ENCODE results near the gene LRRC2. TPM values are rescaled to one million over a fixed set of nuclear protein-coding genes. Genes with fewer than 3 reads are reported as not detected.

LRRC2 gene
- total RNA-seq, 1 donor from 2014 or later: 0.87 TPM

DNA sequence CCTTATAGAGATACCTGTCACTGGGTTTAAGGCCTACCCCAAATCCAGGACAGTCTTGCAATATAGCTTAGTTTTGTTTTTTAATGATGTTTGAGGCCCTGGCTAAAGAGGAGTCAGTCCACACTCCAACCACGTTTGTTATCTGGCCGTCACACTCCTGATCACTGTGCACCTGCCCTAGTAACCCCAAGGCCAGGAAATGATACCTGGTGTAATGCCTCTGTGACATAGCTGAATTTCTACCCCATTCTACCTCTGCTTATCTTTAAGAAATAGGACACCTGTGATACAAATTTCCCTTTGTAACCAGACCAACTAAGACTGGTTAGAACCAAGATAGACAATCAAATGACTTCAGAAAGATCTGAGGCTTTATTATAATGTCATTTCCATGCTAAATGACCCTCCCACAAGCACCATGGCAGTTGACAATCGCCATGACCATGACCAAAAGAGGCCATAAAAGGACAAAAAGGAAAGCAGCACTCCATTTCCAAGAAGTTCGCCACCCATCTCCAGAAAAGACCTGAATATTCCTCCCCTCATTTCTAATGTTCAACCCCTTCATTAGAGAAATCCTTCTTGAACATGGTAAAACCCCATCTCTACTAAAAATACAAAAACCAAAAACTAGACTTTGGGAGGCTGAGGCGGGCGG is 73.1 kb downstream of the LRRC2 start:
- Mint-ChIP-seq H3K4me1 (peaks cover 9% of the 10 kb centered on the region), H3K27me3 (ENCODE audit: low read depth) (peaks cover 1% of the 10 kb centered on the region), H3K36me3 (no peaks in the 10 kb centered on the region), H3K9me3 (no peaks in the 10 kb centered on the region), H3K27ac (no peak overlapping the region), H3K4me3 (no peak overlapping the region)
- TF ChIP-seq CTCF (IDR thresholded peaks at IDR 0.05; ENCODE audit: unreplicated experiment): no peak
- no peak for DNase-seq (ENCODE audit: low spot score in 2 of 2, unreplicated experiment in 2 of 2)

GRCh38 chr3:46491089-46492070 is 74.7 kb downstream of the LRRC2 start:
- DNase-seq (ENCODE audit: low spot score in 2 of 2, unreplicated experiment in 2 of 2): peak in 1 of 2 experiments; percentile 28
- TF ChIP-seq CTCF (IDR thresholded peaks at IDR 0.05; ENCODE audit: unreplicated experiment): no peak
- H3K4me1 Mint-ChIP-seq: peaks cover 9% of the 10 kb centered on the region
- no peak overlapping the region for H3K27ac Mint-ChIP-seq
- H3K36me3 Mint-ChIP-seq: no peaks in the 10 kb centered on the region
- H3K27me3 Mint-ChIP-seq (ENCODE audit: low read depth): peaks cover 11% of the 10 kb centered on the region
- no peak overlapping the region for H3K4me3 Mint-ChIP-seq
- H3K9me3 Mint-ChIP-seq: no peaks in the 10 kb centered on the region

GRCh38 chr3:46490338-46491084 is 75.6 kb downstream of the LRRC2 start:
- no peak for TF ChIP-seq CTCF (IDR thresholded peaks at IDR 0.05; ENCODE audit: unreplicated experiment)
- no peak overlapping the region for H3K27ac Mint-ChIP-seq
- no peaks in the 10 kb centered on the region for H3K36me3 Mint-ChIP-seq
- peaks cover 7% of the 10 kb centered on the region for H3K4me1 Mint-ChIP-seq
- DNase-seq (ENCODE audit: low spot score in 2 of 2, unreplicated experiment in 2 of 2): no peak
- no peak overlapping the region for H3K4me3 Mint-ChIP-seq
- no peaks in the 10 kb centered on the region for H3K9me3 Mint-ChIP-seq
- peaks cover 11% of the 10 kb centered on the region for H3K27me3 Mint-ChIP-seq (ENCODE audit: low read depth)

DNA sequence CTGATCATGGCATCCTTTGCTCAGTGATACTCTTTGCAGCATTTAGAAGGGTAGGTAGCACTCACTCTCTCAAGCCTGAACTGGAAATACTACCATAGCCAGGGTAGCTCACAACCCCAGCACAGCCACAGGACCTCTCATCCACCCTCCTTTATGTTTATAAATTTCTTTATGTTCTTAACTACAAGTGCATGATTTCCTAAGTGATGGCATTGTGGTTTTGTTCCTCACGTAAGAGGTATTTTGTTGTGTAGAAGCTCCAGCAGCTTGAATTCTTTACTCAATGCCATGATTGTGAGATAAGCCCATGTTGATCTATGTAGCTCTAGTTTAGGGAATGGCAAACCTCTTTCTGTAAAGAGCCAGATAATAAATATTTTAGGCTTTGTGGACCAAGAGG is 76.2 kb downstream of the LRRC2 start:
- Mint-ChIP-seq H3K4me3 (no peak overlapping the region), H3K9me3 (no peaks in the 10 kb centered on the region), H3K27ac (no peak overlapping the region), H3K4me1 (peaks cover 7% of the 10 kb centered on the region), H3K27me3 (ENCODE audit: low read depth) (peaks cover 11% of the 10 kb centered on the region), H3K36me3 (no peaks in the 10 kb centered on the region)
- DNase-seq (ENCODE audit: low spot score in 2 of 2, unreplicated experiment in 2 of 2): no peak
- TF ChIP-seq CTCF (IDR thresholded peaks at IDR 0.05; ENCODE audit: unreplicated experiment): no peak

- TF ChIP-seq CTCF (IDR thresholded peaks at IDR 0.05; ENCODE audit: unreplicated experiment): no peak
- Mint-ChIP-seq H3K27me3 (ENCODE audit: low read depth) (peaks cover 11% of the 10 kb centered on the region), H3K27ac (no peak overlapping the region), H3K4me3 (no peak overlapping the region), H3K9me3 (no peaks in the 10 kb centered on the region), H3K4me1 (peaks cover 7% of the 10 kb centered on the region), H3K36me3 (no peaks in the 10 kb centered on the region)
- DNase-seq (ENCODE audit: low spot score in 2 of 2, unreplicated experiment in 2 of 2): no peak
These were observed 76.7 kb downstream of the LRRC2 start for GRCh38 chr3:46489381-46489780.
